SIG-M5 (cell line): ENCODE results near the gene OR10R2.

Experiments
- DNase-seq: peaks from one replicate; lab custom pipeline; 2025; lab: John Stamatoyannopoulos, UW

Gene OR10R2

GRCh38 chr1:158527190-158527815 is 55.3 kb downstream of the OR10R2 start:
- DNase-seq: no peak
